GM06990 (cell line): ENCODE measurements around the gene CSNK1D.

Experiments used
- DNase-seq: peaks from one replicate; pipeline ENCODE4 v3.0.0-alpha.2; 2011; ENCODE audit not compliant: insufficient read length; ENCODE audit errors: extremely low read depth
- H3K27me3 ChIP-seq: replicated peaks from 2 replicates; pipeline ENCODE4 v1.6.0; 2011; ENCODE audit warnings: low read length; ENCODE audit not compliant: control insufficient read depth, insufficient read depth
- H3K36me3 ChIP-seq: 2 replicates; pipeline ENCODE4 v1.5.1; 2011; ENCODE audit warnings: low read length; ENCODE audit not compliant: control insufficient read depth, insufficient read depth
- H3K4me3 ChIP-seq: replicated peaks from 2 replicates; pipeline ENCODE4 v1.5.1; 2011; ENCODE audit warnings: low read depth, mild to moderate bottlenecking, control low read depth, low read length
- CTCF ChIP-seq: IDR thresholded peaks from 2 replicates; pipeline ENCODE4 v1.5.1; 2011; ENCODE audit warnings: low read length, control low read depth, mild to moderate bottlenecking, inconsistent platforms; ENCODE audit not compliant: insufficient read depth, poor library complexity, severe bottlenecking

The CSNK1D gene

GRCh38 chr17:82217530-82218204 lies 55.8 kb downstream of the CSNK1D start:
- Histone ChIP-seq H3K36me3 (no peaks in the 10 kb centered on the region), H3K27me3 (no peaks in the 10 kb centered on the region), H3K4me3 (no peak overlapping the region)
- no peak for DNase-seq
- TF ChIP-seq CTCF: no peak

GRCh38 chr17:82217120-82217529 lies 56.4 kb downstream of the CSNK1D start:
- TF ChIP-seq CTCF: no peak

GRCh38 chr17:82216301-82217119 lies 57.0 kb downstream of the CSNK1D start:
- DNase-seq: peak; percentile 74
- Histone ChIP-seq H3K27me3 (no peaks in the 10 kb centered on the region), H3K36me3 (no peaks in the 10 kb centered on the region), H3K4me3 (no peak overlapping the region)
- peak; percentile 25 for TF ChIP-seq CTCF

More at GRCh38 chr17:82217120-82217529, 56.4 kb downstream of the CSNK1D start:
- Histone ChIP-seq H3K27me3 (no peaks in the 10 kb centered on the region), H3K36me3 (no peaks in the 10 kb centered on the region), H3K4me3 (no peak overlapping the region)
- DNase-seq: no peak

GRCh38 chr17:82215972-82216300 lies 57.6 kb downstream of the CSNK1D start:
- Histone ChIP-seq H3K27me3 (no peaks in the 10 kb centered on the region), H3K4me3 (no peak overlapping the region), H3K36me3 (no peaks in the 10 kb centered on the region)
- DNase-seq: no peak
- no peak for TF ChIP-seq CTCF

GRCh38 chr17:82215095-82215971 lies 58.2 kb downstream of the CSNK1D start:
- no peak for TF ChIP-seq CTCF
- H3K36me3 ChIP-seq: no peaks in the 10 kb centered on the region
- no peak overlapping the region for H3K4me3 ChIP-seq
- DNase-seq: no peak
- H3K27me3 ChIP-seq: no peaks in the 10 kb centered on the region
